HepG2 (cell line): ENCODE results near the gene TMEM61. TPM values are rescaled to one million over a fixed set of nuclear protein-coding genes. Genes with fewer than 3 reads are reported as not detected.

Source experiments
- AKNA ChIP-seq: sonication (generic); formaldehyde crosslinking; IDR thresholded peaks from 2 replicates; pipeline ENCODE4 v1.4.0; 2020; ENCODE audit warnings: missing genetic modification reagents, borderline replicate concordance
- BORCS8-MEF2B ChIP-seq: sonication (generic); formaldehyde crosslinking; IDR thresholded peaks from 2 replicates; pipeline ENCODE4 v1.8.0; 2022; ENCODE audit warnings: mild to moderate bottlenecking, missing genetic modification reagents
- MYC ChIP-seq: sonication (generic); formaldehyde crosslinking; IDR thresholded peaks from 2 replicates; pipeline ENCODE4 v1.9.0; 2021; ENCODE audit warnings: missing genetic modification reagents, borderline replicate concordance
- NFATC3 ChIP-seq: sonication (generic); formaldehyde crosslinking; IDR thresholded peaks from 2 replicates; pipeline ENCODE4 v1.5.1; 2020; ENCODE audit warnings: mild to moderate bottlenecking, missing genetic modification reagents
- TAF1 ChIP-seq: sonication (generic); formaldehyde crosslinking; IDR thresholded peaks from 2 replicates; pipeline ENCODE4 v1.4.0; 2020; ENCODE audit warnings: missing genetic modification reagents
- TBP ChIP-seq: sonication (generic); formaldehyde crosslinking; IDR thresholded peaks from 2 replicates; pipeline ENCODE4 v1.5.0; 2020; ENCODE audit warnings: missing genetic modification reagents
- ZBTB14 ChIP-seq: sonication (generic); formaldehyde crosslinking; IDR thresholded peaks from 2 replicates; pipeline ENCODE4 v1.4.0; 2020; ENCODE audit warnings: missing genetic modification reagents
- ZFX ChIP-seq: sonication (generic); formaldehyde crosslinking; IDR thresholded peaks from 2 replicates; pipeline ENCODE4 v1.4.0; 2020; ENCODE audit warnings: mild to moderate bottlenecking, low read depth, missing genetic modification reagents, moderate library complexity
- ZNF317 ChIP-seq: sonication (generic); formaldehyde crosslinking; IDR thresholded peaks from 2 replicates; pipeline ENCODE4 v1.5.0; 2020; ENCODE audit warnings: mild to moderate bottlenecking, missing genetic modification reagents
- ZNF333 ChIP-seq: sonication (generic); formaldehyde crosslinking; IDR thresholded peaks from 2 replicates; pipeline ENCODE4 v1.4.0; 2020; ENCODE audit warnings: mild to moderate bottlenecking, missing genetic modification reagents, borderline replicate concordance
- ZNF598 ChIP-seq: sonication (generic); formaldehyde crosslinking; IDR thresholded peaks from 2 replicates; pipeline ENCODE4 v1.5.1; 2020; ENCODE audit warnings: mild to moderate bottlenecking, missing genetic modification reagents, borderline replicate concordance
- ZNF609 ChIP-seq: sonication (generic); formaldehyde crosslinking; IDR thresholded peaks from 2 replicates; pipeline ENCODE4 v1.4.0; 2020; ENCODE audit warnings: mild to moderate bottlenecking, missing genetic modification reagents, borderline replicate concordance
- ZNF724P ChIP-seq: sonication (generic); formaldehyde crosslinking; IDR thresholded peaks from 2 replicates; pipeline ENCODE4 v1.8.0; 2022; ENCODE audit warnings: missing genetic modification reagents, borderline replicate concordance
- ZNF839 ChIP-seq: sonication (generic); formaldehyde crosslinking; IDR thresholded peaks from 2 replicates; pipeline ENCODE4 v1.4.0; 2020; ENCODE audit warnings: missing genetic modification reagents, mild to moderate bottlenecking, borderline replicate concordance
- polyA plus RNA-seq, 8 experiments: library from polyadenylated mRNA; depleted of rRNA in 3 of 8; stranded (reverse) in 7 of 8; unstranded in 1 of 8; fragments of >200 nt; fragmentation: Illumina TruSeq in 4 of 8; extraction: Trizol in 4 of 8; gene quantifications; 2 replicates each; pipeline versions ENCODE4 v1.2.1 to v1.2.3, GENCODE V29; 2011 to 2016; ENCODE audit warnings: low read depth in 4 of 8, missing spikeins in 1 of 8, mixed read lengths in 1 of 8; ENCODE audit not compliant: insufficient read depth in 1 of 8
- total RNA-seq, 5 experiments: library from RNA; depleted of rRNA; stranded (reverse); fragments of >200 nt; fragmentation: Illumina TruSeq; extraction: Trizol; gene quantifications; 2 replicates each; pipeline ENCODE4 v1.2.3, GENCODE V29; 2016; ENCODE audit warnings: low read depth in 1 of 5
- TF ChIP-seq, protein P1 (sequence below): IDR thresholded peaks from 2 replicates; pipeline ENCODE4 v1.6.1; 2012; ENCODE audit warnings: low read depth, low read length, improper control_type of control experiment

The TMEM61 gene
- total and polyA plus RNA-seq, 2 of the 13 experiments (the other 11 are each of a cell fraction or from before 2014, with no cell fraction given), result not detected

DNA sequence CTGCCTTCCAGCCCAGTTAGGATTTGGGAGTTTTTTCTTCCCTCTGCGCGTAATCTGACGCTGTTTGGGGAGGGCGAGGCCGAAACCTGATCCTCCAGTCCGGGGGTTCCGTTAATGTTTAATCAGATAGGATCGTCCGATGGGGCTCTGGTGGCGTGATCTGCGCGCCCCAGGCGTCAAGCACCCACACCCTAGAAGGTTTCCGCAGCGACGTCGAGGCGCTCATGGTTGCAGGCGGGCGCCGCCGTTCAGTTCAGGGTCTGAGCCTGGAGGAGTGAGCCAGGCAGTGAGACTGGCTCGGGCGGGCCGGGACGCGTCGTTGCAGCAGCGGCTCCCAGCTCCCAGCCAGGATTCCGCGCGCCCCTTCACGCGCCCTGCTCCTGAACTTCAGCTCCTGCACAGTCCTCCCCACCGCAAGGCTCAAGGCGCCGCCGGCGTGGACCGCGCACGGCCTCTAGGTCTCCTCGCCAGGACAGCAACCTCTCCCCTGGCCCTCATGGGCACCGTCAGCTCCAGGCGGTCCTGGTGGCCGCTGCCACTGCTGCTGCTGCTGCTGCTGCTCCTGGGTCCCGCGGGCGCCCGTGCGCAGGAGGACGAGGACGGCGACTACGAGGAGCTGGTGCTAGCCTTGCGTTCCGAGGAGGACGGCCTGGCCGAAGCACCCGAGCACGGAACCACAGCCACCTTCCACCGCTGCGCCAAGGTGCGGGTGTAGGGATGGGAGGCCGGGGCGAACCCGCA lies 59.1 kb downstream of the TMEM61 start, which contains the start of gene PCSK9 (continued):
- TF ChIP-seq AKNA, result no peak
- no peak; the same call in 1 of the 2 replicates for TF ChIP-seq ZBTB14 (CRISPR knock-in tag)
- peak; percentile 88 for TF ChIP-seq ZNF317 (CRISPR knock-in tag)
- TF ChIP-seq BORCS8-MEF2B (CRISPR knock-in tag), result peak; percentile 99
- TF ChIP-seq, protein P1, sequence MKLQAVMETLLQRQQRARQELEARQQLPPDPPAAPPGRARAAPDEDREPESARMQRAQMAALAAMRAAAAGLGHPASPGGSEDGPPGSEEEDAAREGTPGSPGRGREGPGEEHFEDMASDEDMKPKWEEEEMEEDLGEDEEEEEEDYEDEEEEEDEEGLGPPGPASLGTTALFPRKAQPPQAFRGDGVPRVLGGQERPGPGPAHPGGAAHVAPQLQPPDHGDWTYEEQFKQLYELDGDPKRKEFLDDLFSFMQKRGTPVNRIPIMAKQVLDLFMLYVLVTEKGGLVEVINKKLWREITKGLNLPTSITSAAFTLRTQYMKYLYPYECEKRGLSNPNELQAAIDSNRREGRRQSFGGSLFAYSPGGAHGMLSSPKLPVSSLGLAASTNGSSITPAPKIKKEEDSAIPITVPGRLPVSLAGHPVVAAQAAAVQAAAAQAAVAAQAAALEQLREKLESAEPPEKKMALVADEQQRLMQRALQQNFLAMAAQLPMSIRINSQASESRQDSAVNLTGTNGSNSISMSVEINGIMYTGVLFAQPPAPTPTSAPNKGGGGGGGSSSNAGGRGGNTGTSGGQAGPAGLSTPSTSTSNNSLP, result 0 out of 2 replicates have a peak, but pooled peaks have one; percentile 27
- peak; percentile 96 for TF ChIP-seq ZNF598 (CRISPR knock-in tag)
- peak; percentile 71; the same call in 1 of the 2 replicates for TF ChIP-seq ZNF724P (CRISPR knock-in tag)
- 0 out of 2 replicates have a peak, but pooled peaks have one; percentile 38 for TF ChIP-seq NFATC3 (CRISPR knock-in tag)
- no peak for TF ChIP-seq TBP (CRISPR knock-in tag)
- peak; percentile 65; the same call in 1 of the 2 replicates for TF ChIP-seq ZNF609 (CRISPR knock-in tag)
- peak; percentile 72 for TF ChIP-seq ZFX (CRISPR knock-in tag)
- TF ChIP-seq TAF1 (CRISPR knock-in tag), result peak; percentile 100
- peak; percentile 53; the same call in 1 of the 2 replicates for TF ChIP-seq ZNF333 (CRISPR knock-in tag)
- TF ChIP-seq ZNF839 (CRISPR knock-in tag), result peak; percentile 74; the same call in 1 of the 2 replicates
- peak; percentile 90 for TF ChIP-seq MYC (CRISPR knock-in tag)
